GM23338 (cell line): Measurements from ENCODE around the gene LRRIQ3. TPM values are rescaled to one million over a fixed set of nuclear protein-coding genes. Genes with fewer than 3 reads are reported as not detected.

Source experiments
- ATAC-seq: fragments of 200-7000 bp; cut with Tn5 transposase; 3 replicates; pipeline ENCODE4 v1.9.1; 2020
- DNase-seq: peaks from one replicate; pipeline ENCODE4 v3.0.0-alpha.2; 2015; ENCODE audit warnings: low spot score
- H2AFZ ChIP-seq: fragments of 200-600 bp; sonication (generic); 2 replicates; pipeline ENCODE4 v1.8.0; 2016; ENCODE audit warnings: antibody characterized with exemption, mild to moderate bottlenecking, moderate library complexity
- H3F3A ChIP-seq: fragments of 200-600 bp; sonication (generic); replicated peaks from 2 replicates; pipeline ENCODE4 v1.8.0; 2017; ENCODE audit warnings: antibody characterized with exemption, mixed run types, low read depth
- H3K27ac ChIP-seq: fragments of 200-600 bp; sonication (generic); 2 replicates; pipeline ENCODE4 v1.6.1; 2016; ENCODE audit warnings: low read depth
- H3K27me3 ChIP-seq: fragments of 200-600 bp; sonication (generic); 2 replicates; pipeline ENCODE4 v1.8.0; 2016; ENCODE audit warnings: mild to moderate bottlenecking, mixed run types, moderate library complexity; ENCODE audit not compliant: insufficient read depth
- H3K36me3 ChIP-seq: fragments of 200-600 bp; sonication (generic); 2 replicates; pipeline ENCODE4 v1.8.0; 2016; ENCODE audit warnings: mild to moderate bottlenecking; ENCODE audit not compliant: insufficient read depth
- H3K4me1 ChIP-seq: fragments of 200-600 bp; sonication (generic); 2 replicates; pipeline ENCODE4 v1.8.0; 2016; ENCODE audit warnings: mild to moderate bottlenecking, moderate library complexity; ENCODE audit not compliant: insufficient read depth
- H3K4me2 ChIP-seq: fragments of 200-600 bp; sonication (generic); 2 replicates; pipeline ENCODE4 v1.7.1; 2017; ENCODE audit warnings: mixed run types
- H3K4me3 ChIP-seq: fragments of 200-600 bp; sonication (generic); 2 replicates; pipeline ENCODE4 v1.6.1; 2016; ENCODE audit warnings: mixed run types
- H3K79me2 ChIP-seq: fragments of 200-600 bp; sonication (generic); replicated peaks from 2 replicates; pipeline ENCODE4 v1.8.0; 2017; ENCODE audit warnings: mild to moderate bottlenecking; ENCODE audit not compliant: insufficient read depth
- H3K9me2 ChIP-seq: fragments of 200-600 bp; sonication (generic); 2 replicates; pipeline ENCODE4 v1.8.0; 2017; ENCODE audit not compliant: insufficient read depth
- H4K20me1 ChIP-seq: fragments of 200-600 bp; sonication (generic); replicated peaks from 2 replicates; pipeline ENCODE4 v1.8.0; 2017; ENCODE audit warnings: mild to moderate bottlenecking; ENCODE audit not compliant: insufficient read depth
- H3K27ac Mint-ChIP-seq: 2 replicates; pipeline ENCODE4 v1.8.0; 2020; ENCODE audit warnings: inconsistent platforms, mild to moderate bottlenecking, moderate library complexity, mixed read lengths
- H3K27me3 Mint-ChIP-seq: 3 replicates; pipeline ENCODE4 v1.8.0; 2022; ENCODE audit warnings: low read depth, mild to moderate bottlenecking, moderate library complexity, mixed read lengths, inconsistent platforms; ENCODE audit not compliant: insufficient read depth, poor library complexity
- H3K36me3 Mint-ChIP-seq: 3 replicates; pipeline ENCODE4 v1.8.0; 2021; ENCODE audit warnings: low read depth, mild to moderate bottlenecking, inconsistent platforms, moderate library complexity, mixed read lengths
- H3K4me1 Mint-ChIP-seq: 3 replicates; pipeline ENCODE4 v1.8.0; 2020; ENCODE audit warnings: mild to moderate bottlenecking, inconsistent platforms, mixed read lengths
- H3K4me3 Mint-ChIP-seq: 3 replicates; pipeline ENCODE4 v1.8.0; 2021; ENCODE audit warnings: moderate library complexity, mild to moderate bottlenecking, inconsistent platforms, mixed read lengths
- H3K9me3 Mint-ChIP-seq: 3 replicates; pipeline ENCODE4 v1.8.0; 2020; ENCODE audit warnings: moderate library complexity, mild to moderate bottlenecking, inconsistent platforms, mixed read lengths
- CREB1 ChIP-seq: fragments of 250-450 bp; sonication (Bioruptor Pico); IDR thresholded peaks from 2 replicates; pipeline ENCODE4 v1.5.0; 2020; ENCODE audit warnings: low read depth, mild to moderate bottlenecking, moderate library complexity
- ETS1 ChIP-seq: IDR thresholded peaks from 2 replicates; pipeline ENCODE4 v1.6.1; 2016; ENCODE audit warnings: antibody characterized with exemption
- EZH2 ChIP-seq: fragments of 200-600 bp; sonication (generic); IDR thresholded peaks from one replicate; pipeline ENCODE4 v1.8.0; 2017; ENCODE audit warnings: antibody characterized with exemption, mild to moderate bottlenecking, low read depth; ENCODE audit not compliant: unreplicated experiment
- EZH2phosphoT487 ChIP-seq: fragments of 200-600 bp; sonication (generic); IDR thresholded peaks from one replicate; pipeline ENCODE4 v1.8.1; 2018; ENCODE audit warnings: antibody characterized with exemption; ENCODE audit not compliant: unreplicated experiment
- JUNB ChIP-seq: IDR thresholded peaks from one replicate; pipeline ENCODE4 v1.6.1; 2016; ENCODE audit warnings: antibody characterized with exemption; ENCODE audit not compliant: unreplicated experiment
- NANOG ChIP-seq: IDR thresholded peaks from 2 replicates; pipeline ENCODE4 v1.6.1; 2016; ENCODE audit warnings: antibody characterized with exemption, borderline replicate concordance
- POLR2AphosphoS5 ChIP-seq: IDR thresholded peaks from 2 replicates; pipeline ENCODE4 v1.6.1; 2016; ENCODE audit warnings: antibody characterized with exemption, low read depth
- REST ChIP-seq: IDR thresholded peaks from one replicate; pipeline ENCODE4 v1.6.1; 2018; ENCODE audit warnings: antibody characterized with exemption; ENCODE audit not compliant: unreplicated experiment
- ZNF114 ChIP-seq: fragments of 250-450 bp; sonication (Bioruptor Pico); IDR thresholded peaks from 2 replicates; pipeline ENCODE4 v1.5.0; 2020; ENCODE audit warnings: mild to moderate bottlenecking, moderate library complexity
- ZNF331 ChIP-seq: fragments of 250-450 bp; sonication (Bioruptor Pico); IDR thresholded peaks from 2 replicates; pipeline ENCODE4 v1.5.0; 2020; ENCODE audit warnings: low read depth, mild to moderate bottlenecking, moderate library complexity
- ZNF462 ChIP-seq: fragments of 250-450 bp; sonication (Bioruptor Pico); IDR thresholded peaks from 2 replicates; pipeline ENCODE4 v1.5.0; 2020; ENCODE audit warnings: mild to moderate bottlenecking, moderate library complexity
- polyA plus RNA-seq: library from polyadenylated mRNA; unstranded; fragments of >200 nt; fragmentation: Nextera tagmentation; extraction: Ambion mirVana; gene quantifications from 2 replicates; pipeline ENCODE4 v1.2.1, GENCODE V29; 2016
- total RNA-seq: library from RNA; depleted of rRNA; stranded (reverse); fragments of >200 nt; shearing (Covaris generic); gene quantifications from 2 replicates; pipeline ENCODE4 v1.2.3, GENCODE V29; 2014

LRRIQ3 gene
- total and polyA plus RNA-seq, 2 experiments from 2014 or later = 0.21 to 0.36 TPM

GRCh38 chr1:74222701-74223100, 24.7 kb upstream of the LRRIQ3 start:
- Mint-ChIP-seq H3K36me3 (no peaks in the 10 kb centered on the region), H3K4me3 (no peak overlapping the region), H3K4me1 (no peaks in the 10 kb centered on the region), H3K27me3 (no peaks in the 10 kb centered on the region), H3K9me3 (no peaks in the 10 kb centered on the region), H3K27ac (no peak overlapping the region)
- Histone ChIP-seq H3K27ac (no peak overlapping the region), H4K20me1 (no peaks in the 10 kb centered on the region), H3K79me2 (no peaks in the 10 kb centered on the region), H3F3A (no peaks in the 10 kb centered on the region), H3K9me2 (peaks cover 6% of the 10 kb centered on the region; the same call in 1 of the 2 replicates), H3K4me3 (no peak overlapping the region), H3K36me3 (no peaks in the 10 kb centered on the region), H3K27me3 (no peaks in the 10 kb centered on the region), H3K4me2 (no peak overlapping the region), H2AFZ (no peak overlapping the region), H3K4me1 (no peaks in the 10 kb centered on the region)
- ATAC-seq (no peak), DNase-seq (no peak)
- TF ChIP-seq REST = no peak
- no peak for TF ChIP-seq EZH2
- no peak for TF ChIP-seq POLR2AphosphoS5
- no peak for TF ChIP-seq CREB1 (CRISPR knock-in tag)
- no peak for TF ChIP-seq JUNB
- TF ChIP-seq ETS1 = no peak

- Histone ChIP-seq H3K27ac (no peak overlapping the region), H4K20me1 (no peaks in the 10 kb centered on the region), H3K4me1 (no peaks in the 10 kb centered on the region), H3K4me2 (no peak overlapping the region), H3K4me3 (no peak overlapping the region), H3K9me2 (no peaks in the 10 kb centered on the region), H3F3A (no peaks in the 10 kb centered on the region), H3K27me3 (no peaks in the 10 kb centered on the region), H2AFZ (no peak overlapping the region), H3K79me2 (no peaks in the 10 kb centered on the region), H3K36me3 (no peaks in the 10 kb centered on the region)
- ATAC-seq = no peak
- no peaks in the 10 kb centered on the region for H3K36me3 Mint-ChIP-seq
- H3K9me3 Mint-ChIP-seq = peaks cover 3% of the 10 kb centered on the region; the same call in 2 of the 3 replicates
- H3K4me3 Mint-ChIP-seq = no peak overlapping the region
- peaks cover 2% of the 10 kb centered on the region; the same call in 1 of the 3 replicates for H3K4me1 Mint-ChIP-seq
- no peak overlapping the region for H3K27ac Mint-ChIP-seq
- H3K27me3 Mint-ChIP-seq = peaks cover 1% of the 10 kb centered on the region
- no peak for DNase-seq
- TF ChIP-seq EZH2phosphoT487 = no peak
- no peak for TF ChIP-seq ZNF331 (CRISPR knock-in tag)
- TF ChIP-seq ZNF114 (CRISPR knock-in tag) = no peak
- no peak for TF ChIP-seq JUNB
- no peak for TF ChIP-seq CREB1 (CRISPR knock-in tag)
- no peak for TF ChIP-seq POLR2AphosphoS5
- no peak for TF ChIP-seq ZNF462
- TF ChIP-seq NANOG = no peak
- TF ChIP-seq EZH2 = no peak
These were observed 17.3 kb upstream of the LRRIQ3 start for GRCh38 chr1:74215229-74215628.
